Measurements from ENCODE around the gene SIT1.
"Not testable (repeated sequence)": the region's sequence is repeated elsewhere in the genome, so short reads cannot be mapped to it uniquely, and the experiment has no call there.

SIT1 gene

GRCh38 chr9:35636877-35637246 is 13.9 kb downstream of the SIT1 start:
- not testable (repeated sequence) for DNase-seq (ENCODE audit: low spot score)

GRCh38 chr9:35636135-35636876 is 14.4 kb downstream of the SIT1 start:
- DNase-seq (ENCODE audit: low spot score), result no peak

DNA sequence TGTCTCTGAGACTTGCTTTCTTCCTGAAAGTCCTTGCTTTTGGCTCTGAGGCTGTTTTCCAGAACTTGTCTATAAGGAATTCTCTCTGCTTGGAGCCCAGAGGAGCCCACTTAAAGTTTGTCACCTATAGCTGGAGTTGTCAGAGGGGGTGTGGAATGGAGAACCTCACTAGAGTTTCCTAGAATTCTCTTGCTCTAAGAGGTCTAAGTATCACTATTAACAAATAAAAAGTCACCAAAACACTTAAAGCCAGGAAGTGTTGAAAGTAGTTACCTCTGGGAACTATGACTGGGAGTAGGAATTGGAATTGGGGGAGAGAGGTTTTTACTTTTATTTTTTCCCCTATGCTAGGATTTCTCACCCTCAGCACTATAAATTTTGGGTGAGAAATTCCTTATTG is 15.0 kb downstream of the SIT1 start:
- no peak for DNase-seq (ENCODE audit: low spot score)

GRCh38 chr9:35629597-35629996 is 21.1 kb downstream of the SIT1 start:
- no peak for DNase-seq (ENCODE audit: low spot score)

DNA sequence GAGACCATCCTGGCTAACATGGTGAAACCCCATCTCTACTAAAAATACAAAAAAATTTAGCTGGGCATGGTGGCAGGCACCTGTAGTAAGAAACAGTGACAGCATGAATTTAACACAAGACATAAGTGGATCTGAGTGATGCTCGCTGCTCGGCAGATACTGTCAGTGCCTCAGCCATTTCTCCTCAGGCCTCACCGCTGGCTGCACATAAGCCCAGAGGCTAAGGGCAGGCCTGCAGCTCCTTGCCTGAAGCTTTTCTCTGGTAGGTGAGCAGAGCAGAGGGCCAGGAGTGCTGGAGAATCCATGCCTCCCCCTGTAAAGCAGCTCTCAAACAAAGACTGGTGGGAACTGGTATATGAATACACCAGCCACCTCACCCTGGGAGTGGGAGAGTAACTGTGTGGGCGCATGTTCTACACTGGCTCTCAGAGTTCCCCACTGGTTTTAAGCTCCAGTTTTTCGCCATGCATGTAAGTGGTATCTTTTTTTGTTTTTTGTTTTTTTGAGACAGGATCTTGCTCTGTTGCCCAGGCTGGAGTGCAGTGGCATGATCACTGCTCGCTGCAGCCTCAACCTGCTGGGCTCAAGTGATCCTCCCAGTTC is 22.2 kb downstream of the SIT1 start:
- no peak for DNase-seq (ENCODE audit: low spot score)

- DNase-seq (ENCODE audit: low spot score), result no peak
Observed at GRCh38 chr9:35627575-35627974, 23.2 kb downstream of the SIT1 start.

DNA sequence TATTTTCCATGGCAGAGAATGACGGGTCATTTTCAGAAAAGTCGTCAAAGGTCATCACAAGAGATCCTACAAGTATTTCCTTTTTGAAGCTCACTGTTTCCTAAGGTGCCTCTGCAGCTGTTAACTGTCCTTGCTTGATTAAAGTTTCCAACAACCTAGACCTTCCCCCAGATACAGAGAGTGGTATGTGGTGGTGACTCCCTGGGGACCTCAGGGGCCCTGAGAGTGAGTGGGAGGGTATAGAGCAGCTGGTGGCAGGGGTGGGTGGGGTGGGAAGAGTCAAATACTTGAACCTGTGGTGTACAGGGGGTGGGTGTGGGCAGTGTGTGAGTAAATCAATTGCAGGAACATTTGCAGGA is 31.0 kb downstream of the SIT1 start:
- no peak for DNase-seq (ENCODE audit: low spot score)

- DNase-seq (ENCODE audit: low spot score), result no peak
Observed at GRCh38 chr9:35618854-35619799, 31.6 kb downstream of the SIT1 start.

- no peak for DNase-seq (ENCODE audit: low spot score)
Observed at GRCh38 chr9:35618325-35618727, 32.4 kb downstream of the SIT1 start, which contains the start of gene CD72. CD72 (minus strand) TSS chr9:35618413; CDS start chr9:35618303, 110 bp downstream.

DNA sequence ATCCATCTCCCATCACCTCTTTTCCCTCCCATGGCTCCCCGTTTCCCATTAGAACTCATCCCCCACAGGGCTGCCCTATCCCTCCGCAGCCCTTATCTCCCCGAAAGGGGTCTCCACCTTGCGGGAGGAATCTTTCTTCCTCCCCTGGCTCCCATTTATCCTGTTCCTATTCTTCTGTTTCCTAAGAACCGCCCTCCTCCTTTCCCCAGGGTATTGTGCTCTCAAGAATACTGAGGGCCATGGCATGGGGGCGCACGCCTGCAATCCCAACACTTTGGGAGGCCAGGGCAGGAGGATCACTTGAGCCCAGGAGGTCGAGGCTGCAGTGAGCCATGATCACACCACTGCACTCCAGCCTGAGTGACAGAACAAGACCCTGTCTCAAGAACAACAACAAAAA is 33.2 kb downstream of the SIT1 start:
- DNase-seq (ENCODE audit: low spot score), result no peak

GRCh38 chr9:35616681-35617459 is 33.9 kb downstream of the SIT1 start:
- DNase-seq (ENCODE audit: low spot score), result no peak

DNA sequence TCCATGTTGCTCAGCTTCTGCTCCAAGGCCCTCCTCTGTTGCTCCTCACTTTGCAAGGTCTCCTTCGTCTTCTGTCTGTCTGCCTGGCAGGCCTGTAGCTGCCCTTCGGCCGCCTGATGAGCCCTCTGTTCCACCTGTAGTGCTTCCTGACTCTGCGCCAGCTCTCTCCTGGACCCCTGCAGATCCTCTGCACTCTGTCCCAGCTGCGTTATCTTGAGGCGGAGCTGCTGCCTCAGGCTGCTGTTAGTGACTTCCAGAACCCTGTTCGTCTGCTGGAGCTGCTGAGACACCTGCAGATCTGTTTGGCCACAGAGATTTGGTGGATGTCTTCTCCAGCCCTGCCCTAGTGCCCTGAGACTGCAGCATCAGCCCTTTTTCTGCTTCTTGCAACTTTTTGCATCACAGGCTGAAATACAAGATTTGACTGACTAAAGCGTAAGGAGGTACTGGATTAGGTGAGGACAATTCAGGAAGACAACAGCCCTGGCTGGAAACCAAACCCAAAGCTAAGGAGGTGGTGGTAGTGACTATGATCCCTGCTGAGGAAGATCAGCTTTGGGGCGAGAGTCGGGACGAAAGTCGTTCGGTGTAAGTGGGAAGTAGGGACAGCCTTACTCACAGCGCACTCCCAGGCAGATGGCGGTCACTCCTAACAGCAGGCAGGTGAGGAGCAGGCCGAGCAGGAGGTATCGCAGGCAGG is 34.6 kb downstream of the SIT1 start:
- DNase-seq (ENCODE audit: low spot score), result no peak

DNA sequence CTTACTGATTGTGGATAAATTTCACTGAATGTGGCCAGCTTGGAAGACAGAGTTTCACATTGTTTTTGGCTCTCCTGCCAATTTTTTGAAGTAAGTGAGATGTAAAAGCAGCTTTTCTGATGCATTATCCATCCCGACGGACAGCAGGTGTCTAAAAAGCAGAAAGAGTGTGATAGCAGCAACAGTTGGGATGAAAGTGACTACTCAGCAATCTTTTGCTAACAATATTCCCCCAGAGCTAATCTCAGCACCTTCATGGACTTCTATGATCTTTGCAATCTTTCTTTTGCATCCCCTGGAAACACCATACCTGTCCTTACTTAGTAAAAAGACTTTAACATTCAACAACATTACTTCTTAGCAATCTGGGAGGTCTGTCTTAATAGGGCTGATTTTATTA is 37.9 kb downstream of the SIT1 start:
- DNase-seq (ENCODE audit: low spot score), result no peak

GRCh38 chr9:35612066-35612465 is 38.7 kb downstream of the SIT1 start:
- DNase-seq (ENCODE audit: low spot score), result not testable (repeated sequence)

GRCh38 chr9:35611230-35611797 is 39.4 kb downstream of the SIT1 start:
- peak; percentile 48 for DNase-seq (ENCODE audit: low spot score)

DNA sequence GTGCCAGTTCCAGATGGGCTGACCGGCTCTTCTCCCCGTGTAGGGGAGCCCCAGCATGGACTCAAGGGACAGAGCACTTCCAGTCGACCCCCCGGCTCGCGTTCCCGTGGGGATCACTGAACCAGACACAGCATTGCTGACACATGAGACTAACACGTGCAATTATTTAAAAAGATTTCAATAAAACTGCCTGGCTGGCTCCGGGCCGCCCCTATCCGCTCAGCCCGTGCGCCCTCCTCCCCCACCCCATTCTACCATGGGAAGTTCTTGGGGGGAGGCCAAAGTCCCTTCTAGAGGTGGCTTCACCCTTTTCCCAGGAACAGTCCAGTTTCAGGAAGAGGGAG is 40.9 kb downstream of the SIT1 start:
- DNase-seq (ENCODE audit: low spot score), result no peak

DNA sequence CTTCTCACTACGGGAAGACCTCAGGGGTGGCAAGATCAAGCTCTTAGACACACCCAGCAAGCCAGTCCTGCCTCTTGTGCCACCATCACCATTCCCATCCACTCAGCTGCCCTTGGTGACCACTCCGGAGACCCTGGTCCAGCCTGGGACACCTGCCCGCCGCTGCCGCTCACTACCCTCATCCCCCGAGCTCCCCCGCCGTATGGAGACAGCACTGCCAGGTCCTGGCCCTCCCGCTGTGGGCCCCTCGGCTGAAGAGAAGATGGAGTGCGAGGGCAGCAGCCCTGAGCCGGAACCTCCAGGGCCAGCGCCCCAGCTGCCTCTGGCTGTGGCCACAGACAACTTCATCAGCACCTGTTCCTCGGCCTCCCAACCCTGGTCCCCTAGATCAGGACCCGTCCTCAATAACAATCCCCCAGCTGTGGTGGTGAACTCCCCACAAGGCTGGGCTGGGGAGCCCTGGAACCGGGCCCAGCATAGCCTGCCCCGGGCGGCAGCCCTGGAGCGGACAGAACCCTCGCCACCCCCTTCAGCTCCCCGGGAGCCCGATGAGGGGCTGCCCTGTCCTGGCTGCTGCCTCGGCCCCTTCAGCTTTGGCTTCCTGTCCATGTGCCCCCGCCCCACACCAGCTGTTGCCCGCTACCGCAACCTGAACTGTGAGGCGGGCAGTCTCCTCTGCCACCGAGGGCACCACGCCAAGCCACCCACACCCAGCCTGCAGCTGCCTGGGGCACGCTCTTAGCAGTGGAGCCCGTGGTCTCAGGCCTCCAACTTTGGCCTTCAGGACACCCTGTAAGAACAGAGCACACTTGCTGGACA is 41.5 kb downstream of the SIT1 start:
- DNase-seq (ENCODE audit: low spot score), result no peak

DNA sequence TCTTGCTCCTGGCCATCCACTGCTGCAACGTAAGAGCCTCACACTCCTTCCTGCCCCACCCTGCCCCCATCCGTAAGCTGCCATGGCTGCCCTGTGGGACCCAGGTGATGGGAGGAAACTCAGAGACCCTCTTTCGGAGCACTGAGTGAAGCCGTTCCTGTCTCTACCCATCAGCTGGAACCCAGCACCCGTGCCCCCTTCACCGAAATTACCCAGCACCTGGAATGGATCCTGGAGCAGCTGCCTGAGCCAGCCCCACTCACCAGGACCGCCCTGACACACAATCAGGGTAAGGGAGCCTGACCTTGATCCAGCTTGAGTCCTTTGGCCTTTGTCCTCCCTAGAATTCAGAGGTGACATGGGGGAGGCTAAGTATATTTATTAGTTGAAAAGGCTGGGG is 42.5 kb downstream of the SIT1 start:
- no peak for DNase-seq (ENCODE audit: low spot score)

DNA sequence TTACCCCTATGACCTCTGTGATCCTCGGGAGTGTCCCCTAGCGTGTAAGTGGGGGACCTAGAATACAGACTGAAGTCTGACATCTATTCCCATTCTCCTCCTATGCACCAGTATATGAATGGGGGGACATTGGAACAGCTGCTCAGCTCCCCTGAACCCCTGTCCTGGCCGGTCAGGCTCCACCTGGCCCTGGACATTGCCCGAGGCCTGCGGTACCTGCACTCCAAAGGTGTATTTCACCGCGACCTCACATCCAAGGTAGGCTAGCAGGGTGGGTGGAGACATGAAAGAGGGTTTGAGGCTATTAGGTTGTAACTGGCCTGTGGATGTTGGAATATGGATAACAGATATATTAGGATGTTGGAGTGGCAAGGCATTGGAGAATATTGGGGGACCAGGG is 44.0 kb downstream of the SIT1 start:
- no peak for DNase-seq (ENCODE audit: low spot score)

DNA sequence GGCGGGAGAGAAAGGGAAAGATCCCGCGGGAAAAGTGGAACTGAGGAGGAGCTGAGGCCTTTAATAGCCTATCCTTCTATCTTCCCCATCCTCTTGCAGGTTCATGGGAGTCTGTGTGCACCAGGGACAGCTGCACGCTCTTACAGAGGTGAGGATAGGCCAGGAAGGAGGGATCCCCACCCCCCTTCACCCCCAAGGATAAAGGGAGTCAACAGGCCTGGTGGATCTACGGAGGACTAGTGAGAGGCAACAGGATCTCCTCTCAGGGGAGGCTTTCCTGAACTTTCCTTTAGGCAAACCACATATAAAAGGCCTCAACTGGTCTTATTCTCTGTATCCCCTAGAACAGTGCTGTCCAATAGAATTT is 44.6 kb downstream of the SIT1 start:
- no peak for DNase-seq (ENCODE audit: low spot score)
